WTC11 (cell line): ENCODE results near the gene SMURF1. TPM values are rescaled to one million over a fixed set of nuclear protein-coding genes. Genes with fewer than 3 reads are reported as not detected.
A peak's percentile ranks its signal among the peaks of the same experiment; 100 is the strongest.

Source experiments
- ATAC-seq: fragments of 200-7000 bp; cut with Tn5 transposase; 2 replicates; pipeline ENCODE4 v1.10.0; 2021; ENCODE audit warnings: mild to moderate bottlenecking, moderate library complexity
- CTCF ChIA-PET: fragments of 300-600 bp; sonication (Branson Sonifier 250); formaldehyde crosslinking; loops from one replicate; lab custom pipeline; 2021; ENCODE audit warnings: antibody characterized with exemption; lab: Charles Lee
- POLR2A ChIA-PET: fragments of 350-600 bp; sonication (Branson Sonifier 250); formaldehyde crosslinking; loops from one replicate; lab custom pipeline; 2021; ENCODE audit warnings: antibody characterized with exemption; lab: Charles Lee
- DNase-seq: peaks from one replicate; pipeline ENCODE4 v3.0.0; 2021; ENCODE audit warnings: low spot score
- H3K27ac Mint-ChIP-seq: 2 replicates; pipeline ENCODE4 v1.8.0; 2021; ENCODE audit warnings: mixed read lengths
- H3K27me3 Mint-ChIP-seq: 2 replicates; pipeline ENCODE4 v1.8.0; 2021; ENCODE audit warnings: low read depth, mild to moderate bottlenecking, moderate library complexity, mixed read lengths
- H3K36me3 Mint-ChIP-seq: 2 replicates; pipeline ENCODE4 v1.8.0; 2021; ENCODE audit warnings: mixed read lengths
- H3K4me1 Mint-ChIP-seq: 2 replicates; pipeline ENCODE4 v1.8.0; 2022; ENCODE audit warnings: mixed read lengths
- H3K4me3 Mint-ChIP-seq: 2 replicates; pipeline ENCODE4 v1.8.0; 2021; ENCODE audit warnings: mild to moderate bottlenecking, moderate library complexity, mixed read lengths
- H3K9me3 Mint-ChIP-seq: 2 replicates; pipeline ENCODE4 v1.8.0; 2021; ENCODE audit warnings: mixed read lengths
- CBFB ChIP-seq: sonication (generic); formaldehyde crosslinking; IDR thresholded peaks from 2 replicates; pipeline ENCODE4 v1.8.1; 2022; ENCODE audit warnings: mild to moderate bottlenecking, low read depth, missing genetic modification reagents
- FOXK1 ChIP-seq: sonication (generic); formaldehyde crosslinking; IDR thresholded peaks from 2 replicates; pipeline ENCODE4 v1.8.0; 2022; ENCODE audit warnings: mild to moderate bottlenecking, moderate library complexity, missing genetic modification reagents
- GRHL2 ChIP-seq: fragments of 250-450 bp; sonication (Bioruptor Pico); IDR thresholded peaks from 2 replicates; pipeline ENCODE4 v1.8.0; 2022; ENCODE audit warnings: mild to moderate bottlenecking, moderate library complexity; ENCODE audit not compliant: insufficient replicate concordance, severe bottlenecking
- GTF2I ChIP-seq: fragments of 250-450 bp; sonication (Bioruptor Pico); conservative IDR thresholded peaks from 2 replicates; pipeline ENCODE4 v1.4.0; 2021; ENCODE audit warnings: mild to moderate bottlenecking
- NFATC4 ChIP-seq: fragments of 250-450 bp; sonication (Bioruptor Pico); IDR thresholded peaks from 2 replicates; pipeline ENCODE4 v1.9.0; 2021; ENCODE audit warnings: mild to moderate bottlenecking
- NFYB ChIP-seq: sonication (generic); formaldehyde crosslinking; conservative IDR thresholded peaks from 2 replicates; pipeline ENCODE4 v1.8.0; 2022; ENCODE audit warnings: low read depth, missing genetic modification reagents
- SOX15 ChIP-seq: fragments of 250-450 bp; sonication (Bioruptor Pico); IDR thresholded peaks from 2 replicates; pipeline ENCODE4 v1.9.0; 2021; ENCODE audit warnings: mild to moderate bottlenecking
- ZNF138 ChIP-seq: sonication (generic); formaldehyde crosslinking; conservative IDR thresholded peaks from 2 replicates; pipeline ENCODE4 v1.8.1; 2022; ENCODE audit warnings: mild to moderate bottlenecking, moderate library complexity, missing genetic modification reagents
- ZNF263 ChIP-seq: sonication (generic); formaldehyde crosslinking; IDR thresholded peaks from 2 replicates; pipeline ENCODE4 v1.8.1; 2022; ENCODE audit warnings: low read depth, mild to moderate bottlenecking, moderate library complexity, missing genetic modification reagents
- total RNA-seq: library from RNA; stranded (reverse); gene quantifications from 3 replicates; pipeline ENCODE4 v1.2.3, GENCODE V29; 2021
- TF ChIP-seq, protein P1 (sequence below): fragments of 250-450 bp; sonication (Bioruptor Pico); conservative IDR thresholded peaks from 2 replicates; pipeline ENCODE4 v1.9.0; 2021; ENCODE audit warnings: mild to moderate bottlenecking
- TF ChIP-seq, protein P2 (sequence below): sonication (generic); formaldehyde crosslinking; IDR thresholded peaks from 2 replicates; pipeline ENCODE4 v1.8.1; 2023; ENCODE audit warnings: mild to moderate bottlenecking, missing genetic modification reagents, moderate library complexity
- TF ChIP-seq, protein P3 (sequence below): fragments of 250-450 bp; sonication (Bioruptor Pico); IDR thresholded peaks from 2 replicates; pipeline ENCODE4 v1.8.0; 2021; ENCODE audit warnings: mild to moderate bottlenecking
- TF ChIP-seq, protein P4 (sequence below): sonication (generic); formaldehyde crosslinking; IDR thresholded peaks from 2 replicates; pipeline ENCODE4 v1.8.1; 2022; ENCODE audit warnings: missing genetic modification reagents, borderline replicate concordance

Gene SMURF1
- total RNA-seq, 1 experiment from 2014 or later = 23.2 TPM

DNA sequence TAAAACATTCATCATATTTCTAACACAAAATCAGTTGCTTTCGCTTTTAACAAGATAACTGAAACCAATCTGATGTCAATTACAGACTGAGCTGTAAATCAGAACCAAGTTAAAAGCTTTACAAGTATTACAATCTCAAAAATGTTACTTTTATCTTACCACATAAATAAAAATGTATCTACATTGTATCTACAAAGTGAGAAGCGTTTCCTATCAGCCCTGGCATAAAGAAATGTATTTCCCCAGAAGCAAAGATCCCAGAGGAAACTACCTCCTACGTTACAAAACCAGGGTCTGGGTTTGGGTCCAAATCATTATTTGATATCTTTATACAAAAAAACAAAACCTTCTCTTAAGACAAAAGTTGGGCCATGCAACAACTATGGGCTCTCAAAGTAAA lies 2.6 kb downstream of the SMURF1 start:
- Mint-ChIP-seq H3K4me1 (peaks cover 53% of the 10 kb centered on the region), H3K36me3 (peaks cover 4% of the 10 kb centered on the region; the same call in 1 of the 2 replicates), H3K4me3 (peak overlapping the region; percentile 76), H3K9me3 (no peaks in the 10 kb centered on the region), H3K27me3 (no peaks in the 10 kb centered on the region), H3K27ac (no peak overlapping the region)
- no peak for ATAC-seq
- POLR2A ChIA-PET = no interaction called here
- no peak for DNase-seq
- CTCF ChIA-PET = no interaction called here
- TF ChIP-seq, protein P1, sequence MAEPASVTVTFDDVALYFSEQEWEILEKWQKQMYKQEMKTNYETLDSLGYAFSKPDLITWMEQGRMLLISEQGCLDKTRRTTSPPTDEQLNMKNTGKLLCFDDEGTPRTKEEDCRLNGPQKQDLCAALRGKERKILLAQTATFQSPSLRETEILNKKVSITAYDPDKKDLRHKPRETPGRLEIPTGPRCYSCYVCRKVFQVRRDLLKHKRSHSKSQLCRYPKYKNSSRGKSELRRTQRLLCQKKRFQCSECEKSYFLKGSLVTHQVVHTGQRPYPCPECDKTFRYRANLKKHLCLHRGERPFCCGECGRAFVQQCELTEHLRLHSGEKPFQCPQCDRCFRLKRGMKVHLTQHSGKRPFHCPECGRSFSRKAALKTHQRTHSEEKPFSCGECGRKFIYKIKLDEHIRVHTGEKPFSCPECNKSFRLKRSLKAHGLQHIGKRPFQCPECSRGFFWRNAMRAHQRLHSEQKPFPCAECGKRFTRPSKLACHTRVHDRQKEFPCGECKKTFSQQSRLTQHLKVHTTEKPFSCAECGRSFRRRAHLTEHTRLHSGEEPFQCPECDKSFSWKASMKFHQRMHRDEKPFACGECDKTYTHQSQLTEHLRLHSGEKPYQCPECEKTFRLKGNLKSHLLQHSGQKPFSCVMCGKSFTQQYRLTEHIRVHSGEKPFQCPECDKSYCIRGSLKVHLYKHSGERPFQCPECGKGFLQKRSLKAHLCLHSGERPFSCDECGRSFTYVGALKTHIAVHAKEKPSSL (CRISPR knock-in tag) = no peak
- TF ChIP-seq, protein P2, sequence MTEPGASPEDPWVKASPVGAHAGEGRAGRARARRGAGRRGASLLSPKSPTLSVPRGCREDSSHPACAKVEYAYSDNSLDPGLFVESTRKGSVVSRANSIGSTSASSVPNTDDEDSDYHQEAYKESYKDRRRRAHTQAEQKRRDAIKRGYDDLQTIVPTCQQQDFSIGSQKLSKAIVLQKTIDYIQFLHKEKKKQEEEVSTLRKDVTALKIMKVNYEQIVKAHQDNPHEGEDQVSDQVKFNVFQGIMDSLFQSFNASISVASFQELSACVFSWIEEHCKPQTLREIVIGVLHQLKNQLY (CRISPR knock-in tag) = no peak
- TF ChIP-seq, protein P3, sequence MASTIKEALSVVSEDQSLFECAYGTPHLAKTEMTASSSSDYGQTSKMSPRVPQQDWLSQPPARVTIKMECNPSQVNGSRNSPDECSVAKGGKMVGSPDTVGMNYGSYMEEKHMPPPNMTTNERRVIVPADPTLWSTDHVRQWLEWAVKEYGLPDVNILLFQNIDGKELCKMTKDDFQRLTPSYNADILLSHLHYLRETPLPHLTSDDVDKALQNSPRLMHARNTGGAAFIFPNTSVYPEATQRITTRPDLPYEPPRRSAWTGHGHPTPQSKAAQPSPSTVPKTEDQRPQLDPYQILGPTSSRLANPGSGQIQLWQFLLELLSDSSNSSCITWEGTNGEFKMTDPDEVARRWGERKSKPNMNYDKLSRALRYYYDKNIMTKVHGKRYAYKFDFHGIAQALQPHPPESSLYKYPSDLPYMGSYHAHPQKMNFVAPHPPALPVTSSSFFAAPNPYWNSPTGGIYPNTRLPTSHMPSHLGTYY = no peak
- TF ChIP-seq FOXK1 (CRISPR knock-in tag) (no peak), SOX15 (CRISPR knock-in tag) (no peak), ZNF138 (CRISPR knock-in tag) (no peak), GTF2I (CRISPR knock-in tag) (no peak)

DNA sequence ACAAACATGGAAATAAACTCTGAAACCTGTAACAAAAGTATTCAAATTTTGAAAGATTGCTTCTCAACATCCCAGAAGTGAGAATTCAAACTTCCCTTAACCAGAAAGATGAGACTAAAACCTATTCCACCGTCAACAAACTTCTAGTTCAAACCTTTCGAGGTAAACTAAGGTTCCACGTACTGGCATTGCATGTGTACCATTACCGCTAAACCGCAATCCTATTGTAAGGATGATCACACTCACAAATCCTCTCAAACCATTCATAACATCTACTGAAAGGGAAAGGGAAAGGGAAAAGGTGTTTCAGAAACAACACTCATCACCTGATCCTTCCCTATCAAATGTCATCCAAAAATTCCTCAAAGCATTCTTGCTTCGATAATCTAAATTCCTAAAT lies 3.1 kb downstream of the SMURF1 start:
- Mint-ChIP-seq H3K36me3 (peaks cover 4% of the 10 kb centered on the region; the same call in 1 of the 2 replicates), H3K27ac (peak overlapping the region; percentile 83), H3K9me3 (no peaks in the 10 kb centered on the region), H3K4me1 (peaks cover 53% of the 10 kb centered on the region), H3K27me3 (no peaks in the 10 kb centered on the region), H3K4me3 (peak overlapping the region; percentile 76)
- ATAC-seq (no peak), DNase-seq (no peak)
- TF ChIP-seq, protein P1 (CRISPR knock-in tag) = no peak
- TF ChIP-seq ZNF263 (CRISPR knock-in tag) (no peak), GRHL2 (CRISPR knock-in tag) (no peak), NFATC4 (no peak), CBFB (CRISPR knock-in tag) (no peak), NFYB (no peak)
- TF ChIP-seq, protein P4, sequence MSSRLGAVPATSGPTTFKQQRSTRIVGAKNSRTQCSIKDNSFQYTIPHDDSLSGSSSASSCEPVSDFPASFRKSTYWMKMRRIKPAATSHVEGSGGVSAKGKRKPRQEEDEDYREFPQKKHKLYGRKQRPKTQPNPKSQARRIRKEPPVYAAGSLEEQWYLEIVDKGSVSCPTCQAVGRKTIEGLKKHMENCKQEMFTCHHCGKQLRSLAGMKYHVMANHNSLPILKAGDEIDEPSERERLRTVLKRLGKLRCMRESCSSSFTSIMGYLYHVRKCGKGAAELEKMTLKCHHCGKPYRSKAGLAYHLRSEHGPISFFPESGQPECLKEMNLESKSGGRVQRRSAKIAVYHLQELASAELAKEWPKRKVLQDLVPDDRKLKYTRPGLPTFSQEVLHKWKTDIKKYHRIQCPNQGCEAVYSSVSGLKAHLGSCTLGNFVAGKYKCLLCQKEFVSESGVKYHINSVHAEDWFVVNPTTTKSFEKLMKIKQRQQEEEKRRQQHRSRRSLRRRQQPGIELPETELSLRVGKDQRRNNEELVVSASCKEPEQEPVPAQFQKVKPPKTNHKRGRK (CRISPR knock-in tag) = no peak
- TF ChIP-seq, protein P2 (CRISPR knock-in tag) = no peak
- POLR2A ChIA-PET = no interaction called here
- CTCF ChIA-PET = interaction anchor here (0.6 kb wide), 1 partner anchor 124 kb away, joined by 4 read pairs; no protein-coding TSS in a partner anchor
